Vagina (tissue), 2 donors: ENCODE data around the gene TDRD3. TPM values are rescaled to one million over a fixed set of nuclear protein-coding genes. Genes with fewer than 3 reads are reported as not detected.

Source experiments
- DNase-seq, 2 donors: peaks; one replicate each; pipeline ENCODE4 v3.0.0-alpha.2; 2017; ENCODE audit errors: extremely low spot score in 2 of 2
- H3K27ac ChIP-seq: fragments of 200-600 bp; sonication (generic); one replicate; pipeline ENCODE4 v1.5.1; 2019
- H3K27me3 ChIP-seq: fragments of 200-600 bp; sonication (generic); one replicate; pipeline ENCODE4 v1.5.1; 2019
- H3K36me3 ChIP-seq, 2 donors: fragments of 200-600 bp; sonication (generic); one replicate each; pipeline ENCODE4 v1.5.1; 2017 to 2019
- H3K4me1 ChIP-seq: fragments of 200-600 bp; sonication (generic); one replicate; pipeline ENCODE4 v1.5.1; 2019
- H3K4me3 ChIP-seq, 2 donors: fragments of 200-600 bp; sonication (generic); 1 replicate in 1 of 2; 2 replicates in 1 of 2; pipeline ENCODE4 v1.5.1; 2016 to 2019
- H3K9me3 ChIP-seq: fragments of 200-600 bp; sonication (generic); one replicate; pipeline ENCODE4 v1.5.1; 2019
- CTCF ChIP-seq, 3 experiments: fragments of 450-650 bp in 2 of 3; fragments of 200-600 bp in 1 of 3; sonication (generic) in 1 of 3; IDR thresholded peaks; one replicate each; pipeline ENCODE4 v1.5.1; 2017 to 2019; ENCODE audit warnings: antibody characterized with exemption in 3 of 3, mild to moderate bottlenecking in 2 of 3, moderate library complexity in 2 of 3
- POLR2A ChIP-seq, 2 donors: fragments of 450-650 bp; IDR thresholded peaks; one replicate each; pipeline ENCODE4 v1.6.1; 2017; ENCODE audit warnings: antibody characterized with exemption in 2 of 2, mild to moderate bottlenecking in 2 of 2, moderate library complexity in 2 of 2
- POLR2AphosphoS5 ChIP-seq, 2 donors: sonication (generic); formaldehyde crosslinking; IDR thresholded peaks; one replicate each; pipeline ENCODE4 v1.9.0; 2017; ENCODE audit warnings: antibody characterized with exemption in 2 of 2, mild to moderate bottlenecking in 2 of 2, low read depth in 1 of 2; ENCODE audit not compliant: insufficient read depth in 1 of 2
- intact Hi-C: fragments of 100-400 bp; cut with DNase I; formaldehyde crosslinking; loops from one replicate; pipeline ENCODE4 v1.15.1; 2023
- total RNA-seq: library from RNA; depleted of rRNA; stranded (reverse); fragments of >200 nt; gene quantifications from one replicate; pipeline ENCODE4 v1.2.3, GENCODE V29; 2016

Gene TDRD3
- total RNA-seq, 1 donor from 2014 or later = 24.6 TPM

- no peaks in the 10 kb centered on the region for H3K27me3 ChIP-seq
- H3K4me3 ChIP-seq = no peak overlapping the region
- no peak overlapping the region for H3K27ac ChIP-seq
- intact Hi-C loops = no loop called here
- peaks cover 0 to 22% of the 10 kb centered on the region in 2 donors for H3K36me3 ChIP-seq
- H3K9me3 ChIP-seq = no peaks in the 10 kb centered on the region
- DNase-seq = no peak
- TF ChIP-seq CTCF (IDR thresholded peaks at IDR 0.05) (no peak), POLR2AphosphoS5 (IDR thresholded peaks at IDR 0.05; ENCODE audit: insufficient read depth in 1 of 2, low read depth in 1 of 2) (no peak), POLR2A (IDR thresholded peaks at IDR 0.05) (no peak)
- H3K4me1 ChIP-seq = no peaks in the 10 kb centered on the region
Measured at GRCh38 chr13:60463787-60464186, 66.8 kb downstream of the TDRD3 start.

GRCh38 chr13:60467098-60467497, 70.1 kb downstream of the TDRD3 start:
- no peak for DNase-seq
- Histone ChIP-seq H3K4me1 (no peaks in the 10 kb centered on the region), H3K4me3 (no peak overlapping the region), H3K27ac (no peak overlapping the region), H3K9me3 (no peaks in the 10 kb centered on the region), H3K27me3 (no peaks in the 10 kb centered on the region), H3K36me3 (peaks cover 0 to 17% of the 10 kb centered on the region in 2 donors)
- no peak for TF ChIP-seq CTCF (IDR thresholded peaks at IDR 0.05)
- no peak for TF ChIP-seq POLR2AphosphoS5 (IDR thresholded peaks at IDR 0.05; ENCODE audit: insufficient read depth in 1 of 2, low read depth in 1 of 2)
- no peak for TF ChIP-seq POLR2A (IDR thresholded peaks at IDR 0.05)
- intact Hi-C loops = no loop called here

- H3K4me3 ChIP-seq = no peak overlapping the region
- no peaks in the 10 kb centered on the region for H3K9me3 ChIP-seq
- TF ChIP-seq POLR2A (IDR thresholded peaks at IDR 0.05) = no peak
- no peak for TF ChIP-seq CTCF (IDR thresholded peaks at IDR 0.05)
- no peak for TF ChIP-seq POLR2AphosphoS5 (IDR thresholded peaks at IDR 0.05; ENCODE audit: insufficient read depth in 1 of 2, low read depth in 1 of 2)
- H3K27me3 ChIP-seq = no peaks in the 10 kb centered on the region
- H3K36me3 ChIP-seq = peaks cover 0 to 8% of the 10 kb centered on the region in 2 donors
- intact Hi-C loops = no loop called here
- no peaks in the 10 kb centered on the region for H3K4me1 ChIP-seq
- DNase-seq = no peak
- H3K27ac ChIP-seq = no peak overlapping the region
Measured at GRCh38 chr13:60479273-60479672, 82.3 kb downstream of the TDRD3 start.

- Histone ChIP-seq H3K27ac (no peak overlapping the region), H3K4me1 (no peaks in the 10 kb centered on the region), H3K9me3 (no peaks in the 10 kb centered on the region), H3K36me3 (peaks cover 0 to 8% of the 10 kb centered on the region in 2 donors), H3K4me3 (no peak overlapping the region), H3K27me3 (no peaks in the 10 kb centered on the region)
- intact Hi-C loops = no loop called here
- no peak for TF ChIP-seq POLR2AphosphoS5 (IDR thresholded peaks at IDR 0.05; ENCODE audit: insufficient read depth in 1 of 2, low read depth in 1 of 2)
- no peak for TF ChIP-seq POLR2A (IDR thresholded peaks at IDR 0.05)
- no peak for TF ChIP-seq CTCF (IDR thresholded peaks at IDR 0.05)
- no peak for DNase-seq
Measured at GRCh38 chr13:60482012-60482411, 85.0 kb downstream of the TDRD3 start.

GRCh38 chr13:60484865-60485264, 87.8 kb downstream of the TDRD3 start:
- H3K27me3 ChIP-seq = no peaks in the 10 kb centered on the region
- H3K27ac ChIP-seq = no peak overlapping the region
- no peak for DNase-seq
- H3K4me1 ChIP-seq = no peaks in the 10 kb centered on the region
- peaks cover 0 to 3% of the 10 kb centered on the region in 2 donors for H3K36me3 ChIP-seq
- TF ChIP-seq POLR2A (IDR thresholded peaks at IDR 0.05) (no peak), POLR2AphosphoS5 (IDR thresholded peaks at IDR 0.05; ENCODE audit: insufficient read depth in 1 of 2, low read depth in 1 of 2) (no peak), CTCF (IDR thresholded peaks at IDR 0.05) (no peak)
- H3K4me3 ChIP-seq = no peak overlapping the region
- intact Hi-C loops = no loop called here
- no peaks in the 10 kb centered on the region for H3K9me3 ChIP-seq
